GM06990 (cell line): ENCODE data around the gene TXNDC12.

Experiments used
- DNase-seq: peaks from one replicate; pipeline ENCODE4 v3.0.0-alpha.2; 2011; ENCODE audit not compliant: insufficient read length; ENCODE audit errors: extremely low read depth
- H3K27me3 ChIP-seq: replicated peaks from 2 replicates; pipeline ENCODE4 v1.6.0; 2011; ENCODE audit warnings: low read length; ENCODE audit not compliant: control insufficient read depth, insufficient read depth
- H3K36me3 ChIP-seq: 2 replicates; pipeline ENCODE4 v1.5.1; 2011; ENCODE audit warnings: low read length; ENCODE audit not compliant: control insufficient read depth, insufficient read depth
- H3K4me3 ChIP-seq: replicated peaks from 2 replicates; pipeline ENCODE4 v1.5.1; 2011; ENCODE audit warnings: low read depth, mild to moderate bottlenecking, control low read depth, low read length
- TF ChIP-seq, protein P1 (sequence below): IDR thresholded peaks from 2 replicates; pipeline ENCODE4 v1.5.1; 2011; ENCODE audit warnings: low read length, control low read depth, mild to moderate bottlenecking, inconsistent platforms; ENCODE audit not compliant: insufficient read depth, poor library complexity, severe bottlenecking

TXNDC12 gene

DNA sequence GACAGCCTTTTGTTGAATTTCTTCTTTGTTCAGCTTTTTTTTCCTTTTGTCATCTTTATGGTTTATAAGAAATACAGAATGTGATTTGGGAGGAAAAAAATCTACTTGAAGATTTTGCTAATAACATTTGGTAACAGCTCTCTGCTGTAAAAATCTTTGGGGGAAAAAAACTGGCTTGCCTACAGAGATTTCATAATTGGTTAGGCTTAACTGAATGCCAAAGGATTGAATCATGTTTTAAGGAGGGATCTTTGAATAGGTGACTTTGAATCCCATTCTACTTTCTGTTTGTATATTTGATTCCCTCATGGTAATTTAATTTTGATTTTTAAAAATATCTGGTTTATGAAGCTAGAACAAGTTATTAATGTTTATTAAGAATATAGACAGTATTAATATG lies 4.3 kb upstream of the TXNDC12 start:
- H3K4me3 ChIP-seq = no peak overlapping the region
- TF ChIP-seq, protein P1, sequence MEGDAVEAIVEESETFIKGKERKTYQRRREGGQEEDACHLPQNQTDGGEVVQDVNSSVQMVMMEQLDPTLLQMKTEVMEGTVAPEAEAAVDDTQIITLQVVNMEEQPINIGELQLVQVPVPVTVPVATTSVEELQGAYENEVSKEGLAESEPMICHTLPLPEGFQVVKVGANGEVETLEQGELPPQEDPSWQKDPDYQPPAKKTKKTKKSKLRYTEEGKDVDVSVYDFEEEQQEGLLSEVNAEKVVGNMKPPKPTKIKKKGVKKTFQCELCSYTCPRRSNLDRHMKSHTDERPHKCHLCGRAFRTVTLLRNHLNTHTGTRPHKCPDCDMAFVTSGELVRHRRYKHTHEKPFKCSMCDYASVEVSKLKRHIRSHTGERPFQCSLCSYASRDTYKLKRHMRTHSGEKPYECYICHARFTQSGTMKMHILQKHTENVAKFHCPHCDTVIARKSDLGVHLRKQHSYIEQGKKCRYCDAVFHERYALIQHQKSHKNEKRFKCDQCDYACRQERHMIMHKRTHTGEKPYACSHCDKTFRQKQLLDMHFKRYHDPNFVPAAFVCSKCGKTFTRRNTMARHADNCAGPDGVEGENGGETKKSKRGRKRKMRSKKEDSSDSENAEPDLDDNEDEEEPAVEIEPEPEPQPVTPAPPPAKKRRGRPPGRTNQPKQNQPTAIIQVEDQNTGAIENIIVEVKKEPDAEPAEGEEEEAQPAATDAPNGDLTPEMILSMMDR = no peak
- no peak for DNase-seq
- H3K36me3 ChIP-seq = peaks cover 9% of the 10 kb centered on the region
- H3K27me3 ChIP-seq = no peaks in the 10 kb centered on the region

DNA sequence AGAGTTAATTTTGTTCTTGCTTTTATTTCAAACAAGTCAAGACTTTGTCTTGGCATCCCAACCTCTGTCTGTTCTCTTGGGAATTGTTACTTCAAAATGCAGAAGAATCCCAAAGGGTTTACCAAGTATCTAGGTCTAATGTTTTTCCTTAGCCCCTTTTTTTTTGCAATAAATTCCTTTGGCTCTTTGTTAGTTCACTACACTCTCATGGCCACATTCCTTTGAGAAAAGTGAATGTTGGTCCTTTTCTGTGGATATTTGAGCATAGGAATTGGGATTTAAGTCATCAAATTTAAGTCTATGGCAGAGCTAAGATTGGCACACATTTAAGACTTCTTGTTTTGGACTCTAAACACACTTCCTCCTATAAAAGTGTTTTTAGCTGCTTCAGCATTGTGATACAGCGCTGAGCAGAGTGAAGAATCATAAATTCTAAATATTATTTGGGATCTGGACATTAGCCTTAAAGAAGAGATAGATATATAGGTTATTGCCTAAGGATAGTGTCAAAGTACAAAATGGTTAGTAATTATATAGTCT lies 3.0 kb upstream of the TXNDC12 start:
- H3K36me3 ChIP-seq = peaks cover 5% of the 10 kb centered on the region; the same call in 1 of the 2 replicates
- no peaks in the 10 kb centered on the region for H3K27me3 ChIP-seq
- no peak for DNase-seq
- H3K4me3 ChIP-seq = no peak overlapping the region
- TF ChIP-seq, protein P1 = no peak

DNA sequence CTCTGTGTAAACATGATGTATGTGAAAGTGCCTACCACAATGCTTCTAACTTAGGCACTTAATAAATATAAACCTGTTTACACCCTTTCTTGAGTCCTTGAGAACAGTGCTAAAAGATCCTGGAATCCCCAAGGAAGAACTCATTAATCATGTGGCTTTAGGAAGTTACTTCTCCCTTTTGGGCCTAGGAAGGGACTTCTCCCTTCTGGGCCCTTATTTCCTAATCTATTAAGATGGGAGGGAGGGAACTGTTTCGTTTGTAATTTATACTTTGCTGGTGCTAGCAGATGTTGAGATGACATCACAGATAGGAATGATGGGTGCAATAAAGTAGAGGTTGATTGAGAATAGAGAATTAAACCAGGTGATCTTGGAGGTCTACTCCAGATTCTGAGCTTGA lies 2.3 kb upstream of the TXNDC12 start:
- Histone ChIP-seq H3K27me3 (no peaks in the 10 kb centered on the region), H3K36me3 (peaks cover 4% of the 10 kb centered on the region), H3K4me3 (peak overlapping the region; percentile 81)
- DNase-seq = no peak
- TF ChIP-seq, protein P1 = no peak

DNA sequence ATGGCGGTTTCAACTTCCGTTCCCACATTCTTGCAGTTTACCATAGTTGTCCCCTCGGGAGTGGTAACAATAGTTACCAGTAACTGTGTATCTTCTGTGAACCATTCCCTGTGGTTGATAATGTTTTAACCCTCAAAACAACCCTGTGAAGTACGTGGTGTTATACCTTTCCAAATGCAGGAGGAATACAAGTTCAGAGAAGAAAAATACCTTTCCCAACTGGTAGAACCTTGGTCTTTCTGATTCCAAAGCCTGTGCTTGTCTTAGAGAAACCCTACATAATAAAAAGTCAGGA lies 1.9 kb upstream of the TXNDC12 start:
- Histone ChIP-seq H3K36me3 (peaks cover 5% of the 10 kb centered on the region), H3K4me3 (peak overlapping the region; percentile 81), H3K27me3 (no peaks in the 10 kb centered on the region)
- no peak for DNase-seq
- TF ChIP-seq, protein P1 = no peak

DNA sequence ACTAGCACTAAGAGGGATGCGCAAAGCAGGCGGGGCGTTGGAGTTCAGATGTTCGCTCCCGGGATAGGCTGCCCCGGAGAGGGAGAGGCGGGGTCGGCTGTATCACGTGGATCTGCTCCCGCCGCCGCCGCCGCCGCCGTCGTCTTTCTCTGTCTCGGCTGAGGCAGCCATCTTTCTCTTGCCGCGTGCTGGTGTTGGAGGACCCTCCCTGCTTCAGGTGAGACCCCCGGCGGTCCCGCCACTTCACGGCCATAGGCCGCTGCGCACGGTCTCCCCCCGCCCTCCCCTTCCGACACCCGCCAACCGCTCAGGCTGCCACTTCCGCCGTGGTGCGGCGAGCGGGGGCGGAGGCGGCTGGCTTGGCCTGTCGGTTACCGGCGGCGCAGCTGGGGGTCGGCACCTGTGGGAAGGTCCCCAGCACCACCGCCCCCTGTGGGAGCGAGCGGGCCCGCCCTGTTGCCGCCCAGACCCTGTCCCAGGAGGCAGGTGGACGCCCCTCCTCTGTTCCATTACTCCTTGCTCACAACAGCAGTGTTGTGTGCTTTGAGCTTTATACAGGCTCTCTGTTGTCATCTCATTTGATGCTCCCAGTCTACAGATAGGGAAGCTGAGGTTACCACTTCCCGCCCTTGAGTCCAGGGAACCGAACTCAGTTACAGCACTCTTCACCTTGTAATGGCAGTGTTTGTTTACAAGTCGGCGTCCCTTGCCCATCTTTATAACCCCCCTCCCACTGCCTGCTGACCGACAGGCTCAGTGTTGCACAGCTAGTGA lies 1.4 kb upstream of the TXNDC12 start, which contains the start of gene BTF3L4:
BTF3L4 (plus strand) TSS at position 133 of the 774 bp plus-strand sequence. CDS start 3,553 bp downstream, outside the sequence.
- H3K27me3 ChIP-seq = no peaks in the 10 kb centered on the region
- peaks cover 5% of the 10 kb centered on the region for H3K36me3 ChIP-seq
- peak within 1 kb of the TSS; percentile 81 for H3K4me3 ChIP-seq
- TF ChIP-seq, protein P1 = no peak
- DNase-seq = peak; percentile 88

DNA sequence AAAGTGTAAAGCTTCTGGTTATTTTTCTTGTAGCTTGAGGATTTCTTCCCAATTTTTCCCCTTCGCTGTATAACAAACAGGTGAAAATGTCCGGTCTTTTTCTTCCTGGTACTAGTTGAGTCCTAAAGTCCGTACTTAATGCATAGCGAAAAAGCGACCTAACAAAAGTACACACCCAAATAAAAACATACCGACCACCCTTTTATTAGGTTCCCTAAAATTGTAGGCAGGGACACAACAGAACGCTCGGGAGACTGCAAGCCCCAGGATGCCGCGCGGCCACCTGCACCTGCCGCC lies 823 bp upstream of the TXNDC12 start:
- TF ChIP-seq, protein P1 = no peak
- no peaks in the 10 kb centered on the region for H3K27me3 ChIP-seq
- peaks cover 5% of the 10 kb centered on the region for H3K36me3 ChIP-seq
- H3K4me3 ChIP-seq = peak overlapping the region; percentile 81
- no peak for DNase-seq
